Measurements from ENCODE around the gene CHSY1.

DNA sequence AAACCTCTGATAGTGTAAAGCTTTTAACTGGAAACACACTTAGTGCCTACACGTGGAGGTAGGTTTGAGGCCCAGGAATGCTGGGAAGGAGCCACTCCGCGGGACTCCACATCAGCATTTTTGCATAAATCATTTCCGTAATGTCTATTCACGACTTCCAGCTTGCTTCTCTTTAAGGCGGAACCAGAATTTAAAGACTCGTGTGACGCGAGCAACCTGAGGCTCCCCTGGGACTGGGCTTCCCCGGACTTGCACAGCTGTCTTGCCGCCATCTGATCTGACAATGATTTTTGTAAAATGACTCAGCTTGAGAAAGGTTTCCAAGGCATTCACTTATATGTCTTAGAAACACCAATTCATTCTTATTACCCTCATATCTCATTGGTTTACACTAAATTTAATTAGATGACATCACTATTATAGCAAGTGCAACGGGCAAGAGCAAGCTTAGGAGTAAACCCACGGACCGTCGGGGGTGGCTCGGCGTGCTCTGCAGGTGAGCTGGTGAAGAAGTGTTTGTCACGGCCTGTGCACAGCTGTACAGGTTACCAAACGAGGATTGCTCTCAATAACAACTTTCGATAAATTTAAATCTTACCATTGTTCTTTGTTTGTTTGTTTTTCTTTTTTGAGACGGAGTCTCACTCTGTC, 95.2 kb downstream of the CHSY1 start:
- no peak for TF ChIP-seq NFIC (IDR thresholded peaks at IDR 0.05; ENCODE audit: low read length)
- no peak for TF ChIP-seq GABPA (IDR thresholded peaks at IDR 0.05; ENCODE audit: low read depth, low read length)
- no peak for TF ChIP-seq GABPA (CRISPR knock-in tag; IDR thresholded peaks at IDR 0.05; ENCODE audit: low read depth)
- TF ChIP-seq MAFK (conservative IDR thresholded peaks at IDR 0.05 in 1 of 2, IDR thresholded peaks at IDR 0.05 in 1 of 2; ENCODE audit: low read length in 2 of 2) = no peak
- TF ChIP-seq NFE2L2 (IDR thresholded peaks at IDR 0.05; ENCODE audit: low read length) = no peak
- TF ChIP-seq NFE2L1 (CRISPR knock-in tag; IDR thresholded peaks at IDR 0.05; ENCODE audit: borderline replicate concordance) = no peak
- no peak for TF ChIP-seq YY1 (IDR thresholded peaks at IDR 0.05; ENCODE audit: insufficient read depth, insufficient replicate concordance, low read depth, low read length)
- TF ChIP-seq, protein P1, sequence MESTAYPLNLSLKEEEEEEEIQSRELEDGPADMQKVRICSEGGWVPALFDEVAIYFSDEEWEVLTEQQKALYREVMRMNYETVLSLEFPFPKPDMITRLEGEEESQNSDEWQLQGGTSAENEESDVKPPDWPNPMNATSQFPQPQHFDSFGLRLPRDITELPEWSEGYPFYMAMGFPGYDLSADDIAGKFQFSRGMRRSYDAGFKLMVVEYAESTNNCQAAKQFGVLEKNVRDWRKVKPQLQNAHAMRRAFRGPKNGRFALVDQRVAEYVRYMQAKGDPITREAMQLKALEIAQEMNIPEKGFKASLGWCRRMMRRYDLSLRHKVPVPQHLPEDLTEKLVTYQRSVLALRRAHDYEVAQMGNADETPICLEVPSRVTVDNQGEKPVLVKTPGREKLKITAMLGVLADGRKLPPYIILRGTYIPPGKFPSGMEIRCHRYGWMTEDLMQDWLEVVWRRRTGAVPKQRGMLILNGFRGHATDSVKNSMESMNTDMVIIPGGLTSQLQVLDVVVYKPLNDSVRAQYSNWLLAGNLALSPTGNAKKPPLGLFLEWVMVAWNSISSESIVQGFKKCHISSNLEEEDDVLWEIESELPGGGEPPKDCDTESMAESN (CRISPR knock-in tag; conservative IDR thresholded peaks at IDR 0.05) = no peak
- TF ChIP-seq, protein P2, sequence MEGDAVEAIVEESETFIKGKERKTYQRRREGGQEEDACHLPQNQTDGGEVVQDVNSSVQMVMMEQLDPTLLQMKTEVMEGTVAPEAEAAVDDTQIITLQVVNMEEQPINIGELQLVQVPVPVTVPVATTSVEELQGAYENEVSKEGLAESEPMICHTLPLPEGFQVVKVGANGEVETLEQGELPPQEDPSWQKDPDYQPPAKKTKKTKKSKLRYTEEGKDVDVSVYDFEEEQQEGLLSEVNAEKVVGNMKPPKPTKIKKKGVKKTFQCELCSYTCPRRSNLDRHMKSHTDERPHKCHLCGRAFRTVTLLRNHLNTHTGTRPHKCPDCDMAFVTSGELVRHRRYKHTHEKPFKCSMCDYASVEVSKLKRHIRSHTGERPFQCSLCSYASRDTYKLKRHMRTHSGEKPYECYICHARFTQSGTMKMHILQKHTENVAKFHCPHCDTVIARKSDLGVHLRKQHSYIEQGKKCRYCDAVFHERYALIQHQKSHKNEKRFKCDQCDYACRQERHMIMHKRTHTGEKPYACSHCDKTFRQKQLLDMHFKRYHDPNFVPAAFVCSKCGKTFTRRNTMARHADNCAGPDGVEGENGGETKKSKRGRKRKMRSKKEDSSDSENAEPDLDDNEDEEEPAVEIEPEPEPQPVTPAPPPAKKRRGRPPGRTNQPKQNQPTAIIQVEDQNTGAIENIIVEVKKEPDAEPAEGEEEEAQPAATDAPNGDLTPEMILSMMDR (CRISPR knock-in tag; IDR thresholded peaks at IDR 0.05) = no peak
- TF ChIP-seq, protein P3, sequence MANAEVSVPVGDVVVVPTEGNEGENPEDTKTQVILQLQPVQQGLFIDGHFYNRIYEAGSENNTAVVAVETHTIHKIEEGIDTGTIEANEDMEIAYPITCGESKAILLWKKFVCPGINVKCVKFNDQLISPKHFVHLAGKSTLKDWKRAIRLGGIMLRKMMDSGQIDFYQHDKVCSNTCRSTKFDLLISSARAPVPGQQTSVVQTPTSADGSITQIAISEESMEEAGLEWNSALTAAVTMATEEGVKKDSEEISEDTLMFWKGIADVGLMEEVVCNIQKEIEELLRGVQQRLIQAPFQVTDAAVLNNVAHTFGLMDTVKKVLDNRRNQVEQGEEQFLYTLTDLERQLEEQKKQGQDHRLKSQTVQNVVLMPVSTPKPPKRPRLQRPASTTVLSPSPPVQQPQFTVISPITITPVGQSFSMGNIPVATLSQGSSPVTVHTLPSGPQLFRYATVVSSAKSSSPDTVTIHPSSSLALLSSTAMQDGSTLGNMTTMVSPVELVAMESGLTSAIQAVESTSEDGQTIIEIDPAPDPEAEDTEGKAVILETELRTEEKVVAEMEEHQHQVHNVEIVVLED (CRISPR knock-in tag; IDR thresholded peaks at IDR 0.05; ENCODE audit: borderline replicate concordance) = no peak
- TF ChIP-seq, protein P4, sequence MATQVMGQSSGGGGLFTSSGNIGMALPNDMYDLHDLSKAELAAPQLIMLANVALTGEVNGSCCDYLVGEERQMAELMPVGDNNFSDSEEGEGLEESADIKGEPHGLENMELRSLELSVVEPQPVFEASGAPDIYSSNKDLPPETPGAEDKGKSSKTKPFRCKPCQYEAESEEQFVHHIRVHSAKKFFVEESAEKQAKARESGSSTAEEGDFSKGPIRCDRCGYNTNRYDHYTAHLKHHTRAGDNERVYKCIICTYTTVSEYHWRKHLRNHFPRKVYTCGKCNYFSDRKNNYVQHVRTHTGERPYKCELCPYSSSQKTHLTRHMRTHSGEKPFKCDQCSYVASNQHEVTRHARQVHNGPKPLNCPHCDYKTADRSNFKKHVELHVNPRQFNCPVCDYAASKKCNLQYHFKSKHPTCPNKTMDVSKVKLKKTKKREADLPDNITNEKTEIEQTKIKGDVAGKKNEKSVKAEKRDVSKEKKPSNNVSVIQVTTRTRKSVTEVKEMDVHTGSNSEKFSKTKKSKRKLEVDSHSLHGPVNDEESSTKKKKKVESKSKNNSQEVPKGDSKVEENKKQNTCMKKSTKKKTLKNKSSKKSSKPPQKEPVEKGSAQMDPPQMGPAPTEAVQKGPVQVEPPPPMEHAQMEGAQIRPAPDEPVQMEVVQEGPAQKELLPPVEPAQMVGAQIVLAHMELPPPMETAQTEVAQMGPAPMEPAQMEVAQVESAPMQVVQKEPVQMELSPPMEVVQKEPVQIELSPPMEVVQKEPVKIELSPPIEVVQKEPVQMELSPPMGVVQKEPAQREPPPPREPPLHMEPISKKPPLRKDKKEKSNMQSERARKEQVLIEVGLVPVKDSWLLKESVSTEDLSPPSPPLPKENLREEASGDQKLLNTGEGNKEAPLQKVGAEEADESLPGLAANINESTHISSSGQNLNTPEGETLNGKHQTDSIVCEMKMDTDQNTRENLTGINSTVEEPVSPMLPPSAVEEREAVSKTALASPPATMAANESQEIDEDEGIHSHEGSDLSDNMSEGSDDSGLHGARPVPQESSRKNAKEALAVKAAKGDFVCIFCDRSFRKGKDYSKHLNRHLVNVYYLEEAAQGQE (IDR thresholded peaks at IDR 0.05; ENCODE audit: borderline replicate concordance in 1 of 2, low read depth in 1 of 2, low read length in 2 of 2) = no peak

Measured in HepG2 (cell line).